Ishikawa (cell line): ENCODE measurements around the gene TRAPPC3.

Source experiments
- CEBPB ChIP-seq: IDR thresholded peaks from 2 replicates; pipeline ENCODE4 v1.6.1; 2012
- EGR1 ChIP-seq: IDR thresholded peaks from 2 replicates; pipeline ENCODE4 v1.6.1; 2012
- EP300 ChIP-seq: IDR thresholded peaks from 2 replicates; pipeline ENCODE4 v1.6.1; 2012; ENCODE audit warnings: borderline replicate concordance
- FOXM1 ChIP-seq: IDR thresholded peaks from 2 replicates; pipeline ENCODE4 v1.6.1; 2012; ENCODE audit warnings: low read depth, borderline replicate concordance
- RAD21 ChIP-seq: IDR thresholded peaks from 2 replicates; pipeline ENCODE4 v1.6.1; 2012; ENCODE audit warnings: low read depth
- TAF1 ChIP-seq: IDR thresholded peaks from 2 replicates; pipeline ENCODE4 v1.6.1; 2012; ENCODE audit warnings: low read depth, mild to moderate bottlenecking
- TEAD4 ChIP-seq: IDR thresholded peaks from 2 replicates; pipeline ENCODE4 v1.6.1; 2012
- YY1 ChIP-seq: IDR thresholded peaks from 2 replicates; pipeline ENCODE4 v1.6.1; 2012; ENCODE audit warnings: low read depth
- ZBTB7A ChIP-seq: IDR thresholded peaks from 2 replicates; pipeline ENCODE4 v1.6.1; 2012; ENCODE audit warnings: low read depth
- TF ChIP-seq, protein P1 (sequence below): IDR thresholded peaks from 2 replicates; pipeline ENCODE4 v1.6.1; 2012
- TF ChIP-seq, protein P2 (sequence below): IDR thresholded peaks from 2 replicates; pipeline ENCODE4 v1.6.1; 2012; ENCODE audit warnings: low read depth, mild to moderate bottlenecking

DNA sequence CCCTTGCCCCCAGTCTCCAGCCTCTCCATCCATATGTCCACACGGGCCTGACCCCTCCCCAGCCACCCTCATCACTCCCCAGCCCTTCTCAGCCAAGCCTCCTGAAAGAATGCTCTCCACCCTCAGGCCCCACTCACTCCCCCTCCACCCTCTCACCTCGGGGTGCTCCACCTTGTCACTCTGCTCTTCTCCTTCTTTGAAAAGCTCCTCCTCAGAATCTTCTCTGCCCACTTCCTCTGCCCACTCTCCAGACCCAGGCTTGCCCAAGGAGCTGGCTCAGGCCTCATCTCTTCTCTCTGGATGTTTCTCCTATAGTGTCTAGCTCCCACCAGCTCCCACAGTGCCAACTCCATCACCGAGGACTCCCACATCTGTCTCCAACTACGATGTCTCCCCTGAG, 38.1 kb downstream of the TRAPPC3 start:
- TF ChIP-seq TEAD4 (no peak), RAD21 (no peak), CEBPB (no peak), EP300 (no peak), TAF1 (no peak), YY1 (no peak), EGR1 (no peak), FOXM1 (no peak), ZBTB7A (no peak)
- TF ChIP-seq, protein P1, sequence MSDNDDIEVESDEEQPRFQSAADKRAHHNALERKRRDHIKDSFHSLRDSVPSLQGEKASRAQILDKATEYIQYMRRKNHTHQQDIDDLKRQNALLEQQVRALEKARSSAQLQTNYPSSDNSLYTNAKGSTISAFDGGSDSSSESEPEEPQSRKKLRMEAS = no peak
- TF ChIP-seq, protein P2, sequence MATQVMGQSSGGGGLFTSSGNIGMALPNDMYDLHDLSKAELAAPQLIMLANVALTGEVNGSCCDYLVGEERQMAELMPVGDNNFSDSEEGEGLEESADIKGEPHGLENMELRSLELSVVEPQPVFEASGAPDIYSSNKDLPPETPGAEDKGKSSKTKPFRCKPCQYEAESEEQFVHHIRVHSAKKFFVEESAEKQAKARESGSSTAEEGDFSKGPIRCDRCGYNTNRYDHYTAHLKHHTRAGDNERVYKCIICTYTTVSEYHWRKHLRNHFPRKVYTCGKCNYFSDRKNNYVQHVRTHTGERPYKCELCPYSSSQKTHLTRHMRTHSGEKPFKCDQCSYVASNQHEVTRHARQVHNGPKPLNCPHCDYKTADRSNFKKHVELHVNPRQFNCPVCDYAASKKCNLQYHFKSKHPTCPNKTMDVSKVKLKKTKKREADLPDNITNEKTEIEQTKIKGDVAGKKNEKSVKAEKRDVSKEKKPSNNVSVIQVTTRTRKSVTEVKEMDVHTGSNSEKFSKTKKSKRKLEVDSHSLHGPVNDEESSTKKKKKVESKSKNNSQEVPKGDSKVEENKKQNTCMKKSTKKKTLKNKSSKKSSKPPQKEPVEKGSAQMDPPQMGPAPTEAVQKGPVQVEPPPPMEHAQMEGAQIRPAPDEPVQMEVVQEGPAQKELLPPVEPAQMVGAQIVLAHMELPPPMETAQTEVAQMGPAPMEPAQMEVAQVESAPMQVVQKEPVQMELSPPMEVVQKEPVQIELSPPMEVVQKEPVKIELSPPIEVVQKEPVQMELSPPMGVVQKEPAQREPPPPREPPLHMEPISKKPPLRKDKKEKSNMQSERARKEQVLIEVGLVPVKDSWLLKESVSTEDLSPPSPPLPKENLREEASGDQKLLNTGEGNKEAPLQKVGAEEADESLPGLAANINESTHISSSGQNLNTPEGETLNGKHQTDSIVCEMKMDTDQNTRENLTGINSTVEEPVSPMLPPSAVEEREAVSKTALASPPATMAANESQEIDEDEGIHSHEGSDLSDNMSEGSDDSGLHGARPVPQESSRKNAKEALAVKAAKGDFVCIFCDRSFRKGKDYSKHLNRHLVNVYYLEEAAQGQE = no peak
